HUES48 (cell line): ENCODE data around the gene LRRK1.

Experiments
- H3K27ac ChIP-seq: one replicate; pipeline ENCODE4 v1.7.0; 2013; ENCODE audit warnings: low read depth, low read length, inconsistent platforms
- H3K27me3 ChIP-seq: 2 replicates; pipeline ENCODE4 v1.6.1; 2013; ENCODE audit warnings: mild to moderate bottlenecking, low read length; ENCODE audit not compliant: control insufficient read depth, insufficient read depth
- H3K36me3 ChIP-seq: 2 replicates; pipeline ENCODE4 v1.6.1; 2013; ENCODE audit warnings: low read length; ENCODE audit not compliant: control insufficient read depth, insufficient read depth
- H3K4me1 ChIP-seq: 2 replicates; pipeline ENCODE4 v1.6.1; 2013; ENCODE audit warnings: mild to moderate bottlenecking, low read length; ENCODE audit not compliant: control insufficient read depth, insufficient read depth
- H3K4me3 ChIP-seq: 2 replicates; pipeline ENCODE4 v1.5.1; 2013; ENCODE audit warnings: mild to moderate bottlenecking, low read depth, low read length
- H3K9ac ChIP-seq: 2 replicates; pipeline ENCODE4 v1.6.1; 2013; ENCODE audit warnings: mild to moderate bottlenecking, low read depth, low read length, moderate library complexity
- H3K9me3 ChIP-seq: 2 replicates; pipeline ENCODE4 v1.6.1; 2013; ENCODE audit warnings: low read length; ENCODE audit not compliant: control insufficient read depth, insufficient read depth

The LRRK1 gene

GRCh38 chr15:101009176-101009575 is 90.0 kb downstream of the LRRK1 start:
- Histone ChIP-seq H3K27me3 (peaks cover 8% of the 10 kb centered on the region), H3K9me3 (peaks cover 7% of the 10 kb centered on the region; the same call in 1 of the 2 replicates), H3K9ac (no peak overlapping the region), H3K4me3 (no peak overlapping the region), H3K36me3 (no peaks in the 10 kb centered on the region), H3K4me1 (peaks cover 9% of the 10 kb centered on the region), H3K27ac (no peak overlapping the region)

GRCh38 chr15:101010781-101011180 is 91.6 kb downstream of the LRRK1 start:
- Histone ChIP-seq H3K4me3 (no peak overlapping the region), H3K27ac (no peak overlapping the region), H3K9me3 (no peaks in the 10 kb centered on the region), H3K27me3 (peaks cover 8% of the 10 kb centered on the region), H3K9ac (no peak overlapping the region), H3K4me1 (peaks cover 15% of the 10 kb centered on the region), H3K36me3 (no peaks in the 10 kb centered on the region)

DNA sequence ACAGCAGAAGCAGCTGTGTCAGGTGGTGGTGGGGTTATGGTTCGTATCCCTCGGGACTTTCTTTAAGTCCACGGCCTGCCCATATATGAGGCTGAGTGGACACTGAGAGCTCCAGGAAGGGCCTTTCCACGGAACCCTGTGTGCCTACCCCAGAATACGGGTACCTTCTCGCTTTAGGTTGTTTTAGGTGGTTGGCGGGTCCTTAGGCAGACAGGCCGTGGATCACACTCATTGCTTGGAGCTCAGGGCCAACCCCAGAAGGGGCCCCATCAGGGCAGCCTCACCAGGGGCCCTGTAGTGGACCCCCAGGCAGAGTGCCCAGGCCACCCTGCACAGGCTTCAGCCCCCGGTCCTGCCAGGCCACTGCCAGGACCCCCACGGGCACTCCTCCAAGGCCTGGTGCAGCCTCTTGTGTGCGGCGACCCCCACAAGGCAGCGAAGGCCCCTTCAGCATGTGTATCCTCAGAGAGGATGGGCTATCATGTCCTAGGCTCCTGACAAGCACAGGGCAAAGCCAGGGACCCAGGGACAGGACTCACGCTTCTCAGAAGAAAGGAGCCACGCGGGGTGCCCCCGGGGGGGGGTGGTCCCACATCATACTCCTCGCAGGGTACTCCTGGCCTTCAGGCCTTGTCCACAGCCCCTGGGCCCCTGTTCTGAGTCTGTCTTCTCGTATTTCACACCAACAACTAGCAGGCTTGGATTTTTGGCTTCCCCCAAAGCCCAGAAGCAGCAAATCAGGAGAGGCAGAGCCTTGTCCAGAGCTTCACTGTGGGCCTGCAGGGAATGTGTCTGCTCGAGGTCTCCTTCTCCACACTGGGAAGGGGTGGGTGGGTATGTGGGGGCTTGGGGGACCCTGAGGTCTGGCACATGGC is 93.4 kb downstream of the LRRK1 start:
- Histone ChIP-seq H3K36me3 (no peaks in the 10 kb centered on the region), H3K9me3 (no peaks in the 10 kb centered on the region)

GRCh38 chr15:101013201-101013550 is 94.0 kb downstream of the LRRK1 start:
- Histone ChIP-seq H3K9me3 (no peaks in the 10 kb centered on the region), H3K4me1 (peaks cover 9% of the 10 kb centered on the region), H3K9ac (no peak overlapping the region), H3K27ac (no peak overlapping the region), H3K36me3 (no peaks in the 10 kb centered on the region), H3K27me3 (peaks cover 1% of the 10 kb centered on the region; the same call in 1 of the 2 replicates), H3K4me3 (no peak overlapping the region)

More for the DNA sequence above, 93.4 kb downstream of the LRRK1 start:
- H3K4me3 ChIP-seq: no peak overlapping the region
- no peak overlapping the region for H3K9ac ChIP-seq
- peaks cover 10% of the 10 kb centered on the region for H3K4me1 ChIP-seq
- peaks cover 6% of the 10 kb centered on the region for H3K27me3 ChIP-seq
- H3K27ac ChIP-seq: no peak overlapping the region

DNA sequence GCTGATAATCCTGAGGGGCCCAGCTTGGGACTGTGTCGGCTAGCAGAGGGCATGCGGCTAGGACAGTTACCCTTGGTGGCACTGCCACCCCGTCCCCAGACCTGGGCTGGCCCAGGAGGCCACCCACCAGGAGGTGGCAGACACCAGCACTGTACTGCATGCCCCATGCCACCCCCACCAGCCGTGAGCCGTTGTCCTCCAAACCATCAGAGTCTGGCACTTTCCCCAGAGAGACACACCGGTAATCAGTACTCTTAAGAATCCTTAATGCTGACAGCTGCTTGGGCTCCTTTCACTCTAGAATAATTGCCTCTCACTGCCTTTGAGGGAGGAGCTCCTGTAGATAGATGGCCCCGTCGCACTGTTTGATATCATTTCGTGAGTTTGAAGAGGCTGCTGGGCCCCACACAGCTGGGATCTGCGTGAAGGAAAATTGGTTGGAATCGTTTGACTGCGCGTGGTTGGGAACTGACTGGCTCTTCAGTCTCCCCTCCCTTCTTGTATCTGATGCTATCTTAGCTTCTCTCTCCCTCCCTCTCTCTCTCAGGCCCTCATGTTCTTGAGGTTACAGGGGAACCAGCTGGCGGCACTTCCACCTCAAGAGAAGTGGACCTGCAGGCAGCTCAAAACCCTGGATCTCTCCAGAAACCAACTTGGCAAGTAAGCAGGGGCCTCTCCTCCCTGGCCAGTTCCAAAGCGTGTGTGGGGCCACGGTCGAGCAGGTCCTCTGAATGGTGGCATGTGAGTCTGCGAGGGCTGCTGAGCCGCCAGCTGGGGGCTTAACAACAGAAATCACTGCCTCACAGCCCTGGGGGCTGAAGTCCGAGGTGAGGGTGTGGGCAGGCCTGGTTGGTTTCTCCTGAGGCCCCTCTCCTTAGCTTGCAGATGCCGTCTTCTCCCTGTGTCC is 94.9 kb downstream of the LRRK1 start:
- Histone ChIP-seq H3K4me1 (peaks cover 9% of the 10 kb centered on the region), H3K27ac (no peak overlapping the region), H3K9me3 (no peaks in the 10 kb centered on the region), H3K9ac (no peak overlapping the region), H3K36me3 (no peaks in the 10 kb centered on the region), H3K27me3 (no peaks in the 10 kb centered on the region), H3K4me3 (no peak overlapping the region)

- Histone ChIP-seq H3K27me3 (no peaks in the 10 kb centered on the region), H3K4me1 (peaks cover 17% of the 10 kb centered on the region), H3K9me3 (no peaks in the 10 kb centered on the region), H3K36me3 (no peaks in the 10 kb centered on the region), H3K27ac (no peak overlapping the region), H3K4me3 (no peak overlapping the region), H3K9ac (no peak overlapping the region)
Measured at GRCh38 chr15:101014921-101015841, 96.0 kb downstream of the LRRK1 start.

DNA sequence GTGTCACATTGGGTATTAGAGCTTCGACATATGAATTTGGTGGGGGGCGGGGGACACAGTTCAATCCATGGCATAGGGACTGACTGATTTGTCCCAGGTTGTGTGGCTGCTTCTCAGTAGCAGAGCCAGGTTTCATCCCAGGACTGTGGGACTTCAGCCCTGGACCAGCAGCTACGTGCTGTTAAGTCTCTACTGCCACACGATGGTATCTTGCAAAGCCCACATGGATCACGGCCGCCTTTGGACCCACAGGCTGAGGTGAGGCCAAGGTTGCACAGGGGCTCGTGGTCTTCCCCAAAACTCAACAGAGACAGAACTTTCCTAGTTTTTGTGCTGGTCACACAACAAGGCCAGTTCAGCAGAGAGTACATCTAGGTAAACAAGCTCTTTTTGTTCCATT is 97.4 kb downstream of the LRRK1 start:
- Histone ChIP-seq H3K4me3 (no peak overlapping the region), H3K27me3 (no peaks in the 10 kb centered on the region), H3K9me3 (no peaks in the 10 kb centered on the region), H3K36me3 (no peaks in the 10 kb centered on the region), H3K4me1 (peaks cover 14% of the 10 kb centered on the region), H3K27ac (no peak overlapping the region), H3K9ac (no peak overlapping the region)

- no peak overlapping the region for H3K9ac ChIP-seq
- H3K4me3 ChIP-seq: no peak overlapping the region
- no peaks in the 10 kb centered on the region for H3K9me3 ChIP-seq
- H3K4me1 ChIP-seq: peaks cover 14% of the 10 kb centered on the region
- no peaks in the 10 kb centered on the region for H3K27me3 ChIP-seq
- no peaks in the 10 kb centered on the region for H3K36me3 ChIP-seq
- no peak overlapping the region for H3K27ac ChIP-seq
Measured at GRCh38 chr15:101017093-101017754, 98.1 kb downstream of the LRRK1 start.

GRCh38 chr15:101018016-101018415 is 98.9 kb downstream of the LRRK1 start:
- Histone ChIP-seq H3K4me3 (no peak overlapping the region), H3K27ac (no peak overlapping the region), H3K4me1 (peaks cover 14% of the 10 kb centered on the region), H3K9me3 (no peaks in the 10 kb centered on the region), H3K27me3 (no peaks in the 10 kb centered on the region), H3K9ac (no peak overlapping the region), H3K36me3 (no peaks in the 10 kb centered on the region)

GRCh38 chr15:101018450-101018849 is 99.3 kb downstream of the LRRK1 start:
- H3K36me3 ChIP-seq: no peaks in the 10 kb centered on the region
- no peaks in the 10 kb centered on the region for H3K27me3 ChIP-seq
- H3K4me1 ChIP-seq: peaks cover 14% of the 10 kb centered on the region
- no peaks in the 10 kb centered on the region for H3K9me3 ChIP-seq
- H3K4me3 ChIP-seq: no peak overlapping the region
- H3K9ac ChIP-seq: no peak overlapping the region
- H3K27ac ChIP-seq: no peak overlapping the region
